ENCODE results near the gene TLCD2.

- TF ChIP-seq CTCF (IDR thresholded peaks at IDR 0.05; ENCODE audit: low read depth, low read length) (no peak), EZH2phosphoT487 (IDR thresholded peaks at IDR 0.05; ENCODE audit: low read depth) (no peak)
Measured at GRCh38 chr17:1697681-1698080, 12.5 kb downstream of the TLCD2 start.
